SK-N-SH (cell line): ENCODE results near the gene EYA3. TPM values are rescaled to one million over a fixed set of nuclear protein-coding genes. Genes with fewer than 3 reads are reported as not detected.

ENCODE experiments used
- CTCF ChIA-PET: fragments of 300-600, 350-600 bp; formaldehyde crosslinking; extraction: SDS; loops from one replicate; lab custom pipeline; 2021; lab: Yijun Ruan, JAX
- POLR2A ChIA-PET: fragments of 350-600 bp; sonication (Branson Sonifier 250); formaldehyde crosslinking; extraction: SDS; loops from one replicate; lab custom pipeline; 2020; ENCODE audit warnings: antibody characterized with exemption, inconsistent platforms; lab: Yijun Ruan, JAX
- DNase-seq: peaks from one replicate; pipeline ENCODE4 v3.0.0; 2012
- H2AFZ ChIP-seq: fragments of 200-600 bp; sonication (generic); 2 replicates; pipeline ENCODE4 v1.8.1; 2016; ENCODE audit warnings: antibody characterized with exemption, mild to moderate bottlenecking, low read depth
- H3F3A ChIP-seq: fragments of 200-600 bp; sonication (generic); replicated peaks from 2 replicates; pipeline ENCODE3; 2016; ENCODE audit warnings: antibody characterized with exemption, mild to moderate bottlenecking; ENCODE audit not compliant: insufficient read depth
- H3K27ac ChIP-seq, 2 experiments: fragments of 200-500 bp in 1 of 2; fragments of 200-600 bp in 1 of 2; sonication (Bioruptor generic) in 1 of 2; sonication (generic), shearing (Covaris generic) in 1 of 2; 2 replicates each; pipeline versions ENCODE4 v1.5.1 to v1.6.1; 2014 to 2016; ENCODE audit warnings: low read depth in 2 of 2, inconsistent platforms in 1 of 2, low read length in 1 of 2, mild to moderate bottlenecking in 1 of 2, mixed read lengths in 1 of 2
- H3K27me3 ChIP-seq: fragments of 200-600 bp; sonication (generic), shearing (Covaris generic); 2 replicates; pipeline ENCODE4 v1.6.1; 2016; ENCODE audit warnings: mixed run types; ENCODE audit not compliant: insufficient read depth
- H3K36me3 ChIP-seq, 2 experiments: fragments of 200-500 bp in 1 of 2; fragments of 200-600 bp in 1 of 2; sonication (Bioruptor generic) in 1 of 2; sonication (generic) in 1 of 2; replicated peaks in 1 of 2; 2 replicates each; pipeline versions ENCODE3 to v1.5.1; 2014 to 2016; ENCODE audit warnings: low read length in 1 of 2, mild to moderate bottlenecking in 1 of 2; ENCODE audit not compliant: insufficient read depth in 2 of 2, control insufficient read depth in 1 of 2
- H3K4me1 ChIP-seq, 2 experiments: fragments of 200-500 bp in 1 of 2; fragments of 200-600 bp in 1 of 2; sonication (Bioruptor generic) in 1 of 2; sonication (generic), shearing (Covaris generic) in 1 of 2; 2 replicates each; pipeline versions ENCODE4 v1.5.1 to v1.6.1; 2014 to 2016; ENCODE audit warnings: low read depth in 1 of 2, low read length in 1 of 2, mixed run types in 1 of 2; ENCODE audit not compliant: insufficient read depth in 2 of 2, control insufficient read depth in 1 of 2
- H3K4me2 ChIP-seq: fragments of 200-600 bp; sonication (generic), shearing (Covaris generic); 2 replicates; pipeline ENCODE4 v1.6.1; 2017; ENCODE audit warnings: mixed run types
- H3K4me3 ChIP-seq, 2 experiments: fragments of 200-500 bp in 1 of 2; fragments of 200-600 bp in 1 of 2; sonication (Bioruptor generic) in 1 of 2; sonication (generic), shearing (Covaris generic) in 1 of 2; 2 replicates each; pipeline versions ENCODE4 v1.5.1 to v1.8.1; 2014 to 2016; ENCODE audit warnings: low read depth in 2 of 2, inconsistent platforms in 1 of 2, low read length in 1 of 2, mild to moderate bottlenecking in 1 of 2, mixed read lengths in 1 of 2, moderate library complexity in 1 of 2
- H3K79me2 ChIP-seq: fragments of 200-600 bp; sonication (generic); 2 replicates; pipeline ENCODE4 v1.8.1; 2017; ENCODE audit warnings: mild to moderate bottlenecking; ENCODE audit not compliant: insufficient read depth
- H3K9ac ChIP-seq: fragments of 200-600 bp; sonication (generic); 2 replicates; pipeline ENCODE4 v1.6.1; 2017; ENCODE audit warnings: mixed run types
- H3K9me2 ChIP-seq: fragments of 200-600 bp; sonication (generic); 2 replicates; pipeline ENCODE4 v1.6.1; 2017; ENCODE audit warnings: mixed run types
- H3K9me3 ChIP-seq: fragments of 200-600 bp; sonication (generic); 2 replicates; pipeline ENCODE4 v1.6.1; 2017; ENCODE audit warnings: mixed run types, mild to moderate bottlenecking, moderate library complexity
- H4K20me1 ChIP-seq: fragments of 200-600 bp; sonication (generic); 2 replicates; pipeline ENCODE4 v1.6.1; 2017; ENCODE audit warnings: mild to moderate bottlenecking, mixed run types; ENCODE audit not compliant: insufficient read depth
- CTCF ChIP-seq: fragments of 200-600 bp; sonication (generic); IDR thresholded peaks from 2 replicates; pipeline ENCODE4 v1.6.1; 2017; ENCODE audit warnings: antibody characterized with exemption, mild to moderate bottlenecking, moderate library complexity
- EZH2phosphoT487 ChIP-seq: fragments of 200-600 bp; sonication (generic); IDR thresholded peaks from 2 replicates; pipeline ENCODE4 v1.6.1; 2017; ENCODE audit warnings: low read depth, mixed run types, mild to moderate bottlenecking, antibody characterized with exemption, moderate library complexity, borderline replicate concordance
- MEF2A ChIP-seq: IDR thresholded peaks from 2 replicates; pipeline ENCODE4 v1.4.0; 2012; ENCODE audit warnings: low read depth, borderline replicate concordance
- MXI1 ChIP-seq: IDR thresholded peaks from 2 replicates; pipeline ENCODE4 v1.6.1; 2012; ENCODE audit warnings: mild to moderate bottlenecking, low read depth, low read length, improper control_type of control experiment
- NFIC ChIP-seq: IDR thresholded peaks from 2 replicates; pipeline ENCODE4 v1.4.0; 2012; ENCODE audit warnings: borderline replicate concordance
- RCOR1 ChIP-seq: fragments of 150-350 bp; IDR thresholded peaks from 2 replicates; pipeline ENCODE4 v1.6.1; 2017; ENCODE audit warnings: antibody characterized with exemption, low read length
- SIN3A ChIP-seq: IDR thresholded peaks from 2 replicates; pipeline ENCODE4 v1.6.1; 2012; ENCODE audit warnings: low read depth, mild to moderate bottlenecking, low read length, moderate library complexity, borderline replicate concordance
- TCF12 ChIP-seq: IDR thresholded peaks from 2 replicates; pipeline ENCODE4 v1.4.0; 2012
- TEAD4 ChIP-seq: IDR thresholded peaks from 2 replicates; pipeline ENCODE4 v1.4.0; 2012; ENCODE audit warnings: mild to moderate bottlenecking, borderline replicate concordance; ENCODE audit not compliant: insufficient read depth
- WGBS: methylation state at CpG from one replicate; pipeline ENCODE4 v1.1.6; 2017; ENCODE audit warnings: low lambda C conversion rate; 5-methylcytosine and 5-hydroxymethylcytosine counted together
- polyA plus RNA-seq, 3 experiments: library from polyadenylated mRNA; depleted of rRNA; stranded (reverse); fragments of >200 nt; gene quantifications; 2 replicates each; pipeline ENCODE4 v1.2.3, GENCODE V29; 2012
- TF ChIP-seq, protein P1 (sequence below): IDR thresholded peaks from 2 replicates; pipeline ENCODE4 v1.6.1; 2012; ENCODE audit warnings: mild to moderate bottlenecking, low read depth, low read length, moderate library complexity

The EYA3 gene
- polyA plus RNA-seq, 1 of the 3 experiments (the other 2 are of a cell fraction) = 6.5 TPM

DNA sequence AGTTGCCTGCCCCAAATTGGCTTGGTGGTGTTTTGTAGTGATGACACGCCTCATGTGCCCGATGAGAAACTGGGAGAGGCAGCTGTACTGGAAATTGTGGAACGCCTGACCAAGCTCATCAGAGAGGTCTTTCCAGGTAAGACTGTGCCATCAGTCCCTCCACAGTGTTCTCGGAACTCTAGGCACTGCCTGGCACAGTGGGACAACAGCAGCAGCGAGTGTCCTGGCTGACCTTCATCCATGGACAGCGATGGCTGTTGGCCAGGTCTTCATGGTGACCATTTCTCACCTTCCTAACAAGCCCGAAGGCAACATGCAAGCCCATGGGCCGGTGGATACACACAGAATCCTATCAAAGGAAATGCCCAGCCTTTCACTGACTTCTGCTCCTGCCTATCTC lies 139.4 kb downstream of the EYA3 start:
- CTCF ChIA-PET = interaction anchor here (0.7 kb wide), 1 partner anchor 10 kb away, joined by 3 read pairs; no protein-coding TSS in a partner anchor
- Histone ChIP-seq H3K4me1 (no peaks in the 10 kb centered on the region), H3K9me2 (no peaks in the 10 kb centered on the region)
- no peak for TF ChIP-seq CTCF
- no peak for TF ChIP-seq TCF12
- TF ChIP-seq TEAD4 = no peak
- TF ChIP-seq, all 33 proteins: peak for 0
- no peaks in the 10 kb centered on the region for H4K20me1 ChIP-seq
- no peaks in the 10 kb centered on the region for H3K27me3 ChIP-seq
- H3K4me2 ChIP-seq = no peak overlapping the region
- H3K36me3 ChIP-seq = no peaks in the 10 kb centered on the region
- H3K79me2 ChIP-seq = no peaks in the 10 kb centered on the region
- POLR2A ChIA-PET = interaction anchor here (0.7 kb wide), 1 partner anchor 37 kb away, joined by 4 read pairs; no protein-coding TSS in a partner anchor
- H3K9me3 ChIP-seq = no peaks in the 10 kb centered on the region
- H3K9ac ChIP-seq = no peak overlapping the region
- no peak overlapping the region for H3K4me3 ChIP-seq
- 89% methylated on average over 8 of the region's 8 CpGs for WGBS
- H2AFZ ChIP-seq = no peak overlapping the region
- H3F3A ChIP-seq = no peaks in the 10 kb centered on the region
- H3K27ac ChIP-seq = no peak overlapping the region
- DNase-seq = no peak

DNA sequence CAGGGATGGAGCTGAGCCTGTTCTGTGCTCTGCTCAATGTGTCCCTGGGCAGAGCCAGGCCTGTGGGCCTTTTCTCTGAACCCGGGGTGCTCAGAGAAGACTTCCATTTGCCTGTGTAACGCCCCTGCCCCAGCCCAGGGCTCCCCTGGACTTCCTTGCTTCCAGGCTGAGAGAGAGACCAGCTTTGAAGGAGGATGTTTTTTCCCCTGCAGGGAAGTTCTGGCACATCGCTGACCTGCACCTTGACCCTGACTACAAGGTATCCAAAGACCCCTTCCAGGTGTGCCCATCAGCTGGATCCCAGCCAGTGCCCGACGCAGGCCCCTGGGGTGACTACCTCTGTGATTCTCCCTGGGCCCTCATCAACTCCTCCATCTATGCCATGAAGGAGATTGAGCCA lies 143.4 kb downstream of the EYA3 start:
- no peak overlapping the region for H2AFZ ChIP-seq
- H3K27me3 ChIP-seq = no peaks in the 10 kb centered on the region
- CTCF ChIA-PET = interaction anchor here (1.1 to 1.2 kb wide), 2 partner anchors 35 to 87 kb away, joined by 4 to 5 read pairs; no protein-coding TSS in a partner anchor
- H3K4me1 ChIP-seq = peaks cover 0 to 12% of the 10 kb centered on the region in 2 experiments; a peak in 1 of 4 replicates
- H3K27ac ChIP-seq = no peak overlapping the region
- WGBS = 87% methylated on average over 3 of the region's 5 CpGs
- no peak overlapping the region for H3K4me2 ChIP-seq
- no peak for DNase-seq
- no peaks in the 10 kb centered on the region for H3K79me2 ChIP-seq
- no peaks in the 10 kb centered on the region for H4K20me1 ChIP-seq
- no peak overlapping the region for H3K4me3 ChIP-seq
- H3K36me3 ChIP-seq = no peaks in the 10 kb centered on the region
- H3K9me2 ChIP-seq = no peaks in the 10 kb centered on the region
- POLR2A ChIA-PET = no interaction called here
- H3K9me3 ChIP-seq = no peaks in the 10 kb centered on the region
- no peak overlapping the region for H3K9ac ChIP-seq
- no peaks in the 10 kb centered on the region for H3F3A ChIP-seq
- no peak for TF ChIP-seq MEF2A
- TF ChIP-seq EZH2phosphoT487 = no peak
- no peak for TF ChIP-seq MXI1
- no peak for TF ChIP-seq SIN3A
- TF ChIP-seq, protein P1, sequence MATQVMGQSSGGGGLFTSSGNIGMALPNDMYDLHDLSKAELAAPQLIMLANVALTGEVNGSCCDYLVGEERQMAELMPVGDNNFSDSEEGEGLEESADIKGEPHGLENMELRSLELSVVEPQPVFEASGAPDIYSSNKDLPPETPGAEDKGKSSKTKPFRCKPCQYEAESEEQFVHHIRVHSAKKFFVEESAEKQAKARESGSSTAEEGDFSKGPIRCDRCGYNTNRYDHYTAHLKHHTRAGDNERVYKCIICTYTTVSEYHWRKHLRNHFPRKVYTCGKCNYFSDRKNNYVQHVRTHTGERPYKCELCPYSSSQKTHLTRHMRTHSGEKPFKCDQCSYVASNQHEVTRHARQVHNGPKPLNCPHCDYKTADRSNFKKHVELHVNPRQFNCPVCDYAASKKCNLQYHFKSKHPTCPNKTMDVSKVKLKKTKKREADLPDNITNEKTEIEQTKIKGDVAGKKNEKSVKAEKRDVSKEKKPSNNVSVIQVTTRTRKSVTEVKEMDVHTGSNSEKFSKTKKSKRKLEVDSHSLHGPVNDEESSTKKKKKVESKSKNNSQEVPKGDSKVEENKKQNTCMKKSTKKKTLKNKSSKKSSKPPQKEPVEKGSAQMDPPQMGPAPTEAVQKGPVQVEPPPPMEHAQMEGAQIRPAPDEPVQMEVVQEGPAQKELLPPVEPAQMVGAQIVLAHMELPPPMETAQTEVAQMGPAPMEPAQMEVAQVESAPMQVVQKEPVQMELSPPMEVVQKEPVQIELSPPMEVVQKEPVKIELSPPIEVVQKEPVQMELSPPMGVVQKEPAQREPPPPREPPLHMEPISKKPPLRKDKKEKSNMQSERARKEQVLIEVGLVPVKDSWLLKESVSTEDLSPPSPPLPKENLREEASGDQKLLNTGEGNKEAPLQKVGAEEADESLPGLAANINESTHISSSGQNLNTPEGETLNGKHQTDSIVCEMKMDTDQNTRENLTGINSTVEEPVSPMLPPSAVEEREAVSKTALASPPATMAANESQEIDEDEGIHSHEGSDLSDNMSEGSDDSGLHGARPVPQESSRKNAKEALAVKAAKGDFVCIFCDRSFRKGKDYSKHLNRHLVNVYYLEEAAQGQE = no peak
- TF ChIP-seq NFIC = no peak
- TF ChIP-seq RCOR1 = no peak
